Left renal pelvis (tissue), 4 donors: ENCODE results near the gene OPCML. TPM values are rescaled to one million over a fixed set of nuclear protein-coding genes. Genes with fewer than 3 reads are reported as not detected.

Experiments
- DNase-seq, 4 donors: peaks; one replicate each; pipeline ENCODE4 v3.0.0-alpha.2; 2013; ENCODE audit warnings: low read depth in 4 of 4, low spot score in 3 of 4
- polyA plus RNA-seq, 4 donors: library from polyadenylated mRNA; unstranded; fragments of 120-200 nt; gene quantifications; one replicate each; pipeline ENCODE4 v1.2.1, GENCODE V29; 2013; ENCODE audit not compliant: insufficient read length in 4 of 4

Gene OPCML
- polyA plus RNA-seq, 4 donors, result 10.1 to 16.1 (median 12.5) TPM

GRCh38 chr11:132556316-132556715 lies 976.0 kb downstream of the OPCML start:
- DNase-seq, result no peak

GRCh38 chr11:132555617-132556016 lies 976.7 kb downstream of the OPCML start:
- no peak for DNase-seq

GRCh38 chr11:132551016-132551415 lies 981.3 kb downstream of the OPCML start:
- no peak for DNase-seq

GRCh38 chr11:132549561-132549960 lies 982.7 kb downstream of the OPCML start:
- no peak for DNase-seq

DNA sequence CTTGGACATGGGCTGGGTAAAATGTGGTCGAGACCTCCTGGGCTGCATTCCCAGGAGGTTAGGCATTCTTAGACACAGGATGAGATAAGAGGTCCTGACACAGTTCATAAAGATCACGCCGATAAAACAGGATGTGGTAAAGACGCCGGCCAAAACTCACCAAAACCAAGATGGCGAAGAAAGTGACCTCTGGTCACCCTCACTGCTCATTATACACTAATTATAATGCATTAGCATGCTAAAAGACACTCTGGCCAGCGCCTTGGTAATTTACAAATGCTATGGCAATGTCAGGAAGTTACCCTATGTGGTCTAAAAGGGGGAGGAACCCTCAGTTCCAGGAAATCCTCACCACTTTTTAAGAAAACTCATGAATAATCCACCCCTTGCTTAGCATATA lies 983.3 kb downstream of the OPCML start:
- DNase-seq, result no peak

- no peak for DNase-seq
Observed at GRCh38 chr11:132544007-132544406, 988.3 kb downstream of the OPCML start.

- no peak for DNase-seq
Observed at GRCh38 chr11:132541794-132542193, 990.5 kb downstream of the OPCML start.

- DNase-seq, result no peak
Observed at GRCh38 chr11:132540581-132540980, 991.7 kb downstream of the OPCML start.

DNA sequence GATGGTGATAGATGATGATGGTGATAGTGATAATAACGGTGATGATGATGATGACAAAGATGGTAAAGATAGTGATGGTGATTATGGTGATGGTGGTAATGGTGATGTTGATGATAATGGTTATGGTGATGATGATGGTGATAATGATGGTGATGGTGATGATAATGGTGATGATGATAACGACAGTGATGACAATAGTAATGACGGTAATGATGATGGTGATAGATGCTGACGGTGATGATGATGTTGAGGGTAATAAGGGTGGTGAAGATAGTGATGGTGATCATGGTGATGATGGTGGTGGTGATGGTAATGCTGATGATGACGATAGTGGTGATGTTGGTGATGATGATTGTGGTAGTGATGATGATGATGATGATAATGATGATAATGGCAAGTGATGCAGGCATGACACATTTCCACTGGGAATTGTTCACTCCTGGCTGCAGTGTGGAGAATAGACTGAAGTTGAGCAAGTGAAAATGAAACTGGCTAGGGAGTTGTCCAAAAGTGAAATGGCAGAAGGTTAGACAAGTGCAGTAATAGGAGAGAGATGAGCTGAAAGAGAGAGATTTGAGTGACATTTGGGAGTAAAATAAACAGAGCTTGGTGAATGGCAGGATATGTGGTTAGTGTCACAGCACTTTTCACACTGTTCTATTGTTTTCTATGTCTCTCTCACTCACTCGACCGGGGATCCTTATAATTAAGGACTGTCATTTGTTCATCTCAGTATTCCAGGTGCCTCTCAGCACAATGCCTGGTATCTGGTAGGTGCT lies 992.5 kb downstream of the OPCML start:
- DNase-seq, result no peak

DNA sequence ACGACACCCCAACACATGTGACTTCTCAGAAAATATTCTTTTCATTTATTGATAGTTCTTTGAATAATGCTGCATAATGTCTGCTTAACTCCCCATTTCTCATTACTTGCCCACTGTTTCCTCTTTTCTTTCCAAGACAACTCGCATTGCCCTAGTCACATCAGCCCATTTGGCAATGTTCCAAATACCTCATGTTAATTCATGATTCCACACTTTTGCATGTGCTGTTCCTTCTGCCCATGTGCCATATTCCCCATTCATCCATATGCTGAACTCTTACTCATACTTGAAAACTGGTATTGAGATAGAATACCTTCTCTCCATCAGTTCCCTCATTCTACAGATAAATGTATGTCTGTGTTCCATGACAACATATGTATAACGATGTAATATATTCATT lies 993.7 kb downstream of the OPCML start:
- DNase-seq, result no peak

GRCh38 chr11:132535830-132536229 lies 996.5 kb downstream of the OPCML start:
- DNase-seq, result no peak

- DNase-seq, result no peak
Observed at GRCh38 chr11:132531921-132532320, 1000.4 kb downstream of the OPCML start.

DNA sequence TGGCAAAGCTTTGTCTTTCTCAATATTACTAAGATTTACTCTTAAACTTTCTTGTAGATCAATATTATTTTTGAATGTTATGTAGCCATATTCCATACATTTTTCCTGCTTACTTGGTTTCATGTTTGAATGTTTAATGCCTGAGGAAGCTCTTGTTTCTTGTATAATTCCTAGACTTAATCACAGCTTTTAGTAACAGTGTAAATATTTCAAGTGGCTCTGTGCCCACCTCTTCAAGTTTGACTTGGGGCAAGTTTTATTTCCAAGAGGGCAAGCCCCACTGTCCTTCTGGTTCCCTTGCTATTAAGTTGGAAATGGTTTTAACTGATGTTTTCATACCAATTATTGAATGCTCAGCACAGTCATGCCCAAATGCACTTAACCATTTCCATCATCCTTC lies 1004.1 kb downstream of the OPCML start:
- DNase-seq, result no peak

- DNase-seq, result no peak
Observed at GRCh38 chr11:132523929-132524328, 1008.4 kb downstream of the OPCML start.

- DNase-seq, result no peak
Observed at GRCh38 chr11:132520199-132520598, 1012.1 kb downstream of the OPCML start.

DNA sequence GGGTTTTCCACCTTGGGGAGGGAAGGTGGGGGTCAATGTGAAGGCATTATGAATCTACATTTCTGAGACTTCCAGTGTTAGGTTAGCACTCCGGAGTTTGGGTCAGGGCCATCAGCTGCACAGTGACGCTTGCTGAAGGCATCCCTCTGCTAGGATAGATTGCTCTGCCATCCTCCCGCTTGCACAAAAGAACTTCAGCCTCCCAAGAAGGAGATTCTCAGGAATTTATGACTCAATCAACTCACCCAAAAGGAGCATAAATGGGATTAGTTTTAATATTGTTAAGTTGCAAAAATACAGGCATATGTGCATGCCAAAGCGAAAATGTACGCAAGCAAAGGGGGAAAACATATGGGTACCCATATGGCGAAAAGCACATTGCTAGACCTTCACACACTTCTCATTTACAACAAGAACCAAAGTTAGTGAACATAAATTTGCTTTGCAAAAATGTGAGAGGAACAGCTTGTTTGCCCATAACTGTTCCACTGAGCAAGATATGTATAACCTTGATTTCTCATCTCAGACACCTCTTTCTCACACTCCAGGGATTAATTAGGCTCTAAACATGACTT lies 1013.0 kb downstream of the OPCML start:
- DNase-seq, result no peak

- no peak for DNase-seq
Observed at GRCh38 chr11:132504501-132505041, 1027.7 kb downstream of the OPCML start.

GRCh38 chr11:132501356-132501755 lies 1030.9 kb downstream of the OPCML start:
- no peak for DNase-seq

DNA sequence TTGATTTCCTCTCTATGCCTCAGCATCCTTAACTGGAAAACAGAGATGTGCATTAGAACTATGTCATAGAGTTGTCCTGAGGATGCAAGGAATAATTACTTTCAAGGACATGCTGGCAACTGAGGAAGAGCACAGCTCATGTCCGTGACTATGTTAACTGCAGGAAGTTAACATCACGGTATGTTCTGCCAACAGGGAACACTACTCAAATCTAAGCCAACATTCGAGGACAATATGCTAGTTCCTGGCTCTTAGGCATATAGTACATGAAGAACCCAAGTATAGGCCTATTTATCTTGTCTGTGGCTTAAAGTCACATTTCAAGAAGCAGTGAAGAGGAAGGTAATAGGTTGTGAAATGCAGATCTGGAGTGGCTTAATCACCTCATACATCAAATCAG lies 1032.6 kb downstream of the OPCML start:
- no peak for DNase-seq

DNA sequence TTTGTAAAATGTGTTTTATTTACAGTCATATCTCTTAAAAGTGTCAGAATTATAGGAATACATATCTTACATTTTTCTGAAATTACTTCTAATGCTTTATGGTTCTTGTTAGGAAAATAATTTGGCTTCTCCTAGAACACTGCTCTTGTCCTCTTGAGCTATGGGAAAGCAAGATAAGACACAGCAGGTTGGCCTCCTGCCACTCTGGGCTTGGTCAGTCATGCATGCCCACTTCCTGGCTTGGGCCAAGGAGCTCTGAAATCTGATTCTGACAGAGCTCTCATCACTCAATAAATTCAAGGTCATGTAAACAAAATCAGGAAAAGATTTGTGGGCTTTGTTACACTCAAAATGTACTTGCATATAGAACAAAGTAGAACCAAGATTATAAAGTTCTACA lies 1036.0 kb downstream of the OPCML start:
- peak in 1 of 4 donors; percentile 48 for DNase-seq

GRCh38 chr11:132493801-132494200 lies 1038.5 kb downstream of the OPCML start:
- DNase-seq, result no peak

- no peak for DNase-seq
Observed at GRCh38 chr11:132490978-132491377, 1041.3 kb downstream of the OPCML start.
